ENCODE results near the gene FGFBP1. TPM values are rescaled to one million over a fixed set of nuclear protein-coding genes. Genes with fewer than 3 reads are reported as not detected.

The FGFBP1 gene
- total RNA-seq, 1 experiment from 2014 or later, result 13.8 TPM

- ChIA-PET POLR2A (no interaction called here), CTCF (interaction anchor here (1.0 to 1.3 kb wide), 3 partner anchors 9 to 418 kb away, joined by 4 to 9 read pairs (median 5); no protein-coding TSS in a partner anchor)
- DNase-seq (ENCODE audit: unreplicated experiment), result no peak
- Mint-ChIP-seq H3K4me1 (ENCODE audit: insufficient read depth, unreplicated experiment) (peaks cover 18% of the 10 kb centered on the region), H3K27ac (ENCODE audit: low read depth, unreplicated experiment) (peak overlapping the region; percentile 75), H3K4me3 (ENCODE audit: unreplicated experiment) (no peak overlapping the region), H3K9me3 (ENCODE audit: unreplicated experiment) (no peaks in the 10 kb centered on the region), H3K27me3 (ENCODE audit: insufficient read depth, unreplicated experiment) (no peaks in the 10 kb centered on the region), H3K36me3 (ENCODE audit: insufficient read depth, unreplicated experiment) (no peaks in the 10 kb centered on the region)
- TF ChIP-seq, protein P1, sequence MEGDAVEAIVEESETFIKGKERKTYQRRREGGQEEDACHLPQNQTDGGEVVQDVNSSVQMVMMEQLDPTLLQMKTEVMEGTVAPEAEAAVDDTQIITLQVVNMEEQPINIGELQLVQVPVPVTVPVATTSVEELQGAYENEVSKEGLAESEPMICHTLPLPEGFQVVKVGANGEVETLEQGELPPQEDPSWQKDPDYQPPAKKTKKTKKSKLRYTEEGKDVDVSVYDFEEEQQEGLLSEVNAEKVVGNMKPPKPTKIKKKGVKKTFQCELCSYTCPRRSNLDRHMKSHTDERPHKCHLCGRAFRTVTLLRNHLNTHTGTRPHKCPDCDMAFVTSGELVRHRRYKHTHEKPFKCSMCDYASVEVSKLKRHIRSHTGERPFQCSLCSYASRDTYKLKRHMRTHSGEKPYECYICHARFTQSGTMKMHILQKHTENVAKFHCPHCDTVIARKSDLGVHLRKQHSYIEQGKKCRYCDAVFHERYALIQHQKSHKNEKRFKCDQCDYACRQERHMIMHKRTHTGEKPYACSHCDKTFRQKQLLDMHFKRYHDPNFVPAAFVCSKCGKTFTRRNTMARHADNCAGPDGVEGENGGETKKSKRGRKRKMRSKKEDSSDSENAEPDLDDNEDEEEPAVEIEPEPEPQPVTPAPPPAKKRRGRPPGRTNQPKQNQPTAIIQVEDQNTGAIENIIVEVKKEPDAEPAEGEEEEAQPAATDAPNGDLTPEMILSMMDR (IDR thresholded peaks at IDR 0.05; ENCODE audit: unreplicated experiment), result no peak
- intact Hi-C loops (cut with micrococcal nuclease), result no loop called here
- no TSS peak for BruUV-seq (replicated peaks)
Measured at GRCh38 chr4:15891312-15891711, 47.2 kb downstream of the FGFBP1 start.

DNA sequence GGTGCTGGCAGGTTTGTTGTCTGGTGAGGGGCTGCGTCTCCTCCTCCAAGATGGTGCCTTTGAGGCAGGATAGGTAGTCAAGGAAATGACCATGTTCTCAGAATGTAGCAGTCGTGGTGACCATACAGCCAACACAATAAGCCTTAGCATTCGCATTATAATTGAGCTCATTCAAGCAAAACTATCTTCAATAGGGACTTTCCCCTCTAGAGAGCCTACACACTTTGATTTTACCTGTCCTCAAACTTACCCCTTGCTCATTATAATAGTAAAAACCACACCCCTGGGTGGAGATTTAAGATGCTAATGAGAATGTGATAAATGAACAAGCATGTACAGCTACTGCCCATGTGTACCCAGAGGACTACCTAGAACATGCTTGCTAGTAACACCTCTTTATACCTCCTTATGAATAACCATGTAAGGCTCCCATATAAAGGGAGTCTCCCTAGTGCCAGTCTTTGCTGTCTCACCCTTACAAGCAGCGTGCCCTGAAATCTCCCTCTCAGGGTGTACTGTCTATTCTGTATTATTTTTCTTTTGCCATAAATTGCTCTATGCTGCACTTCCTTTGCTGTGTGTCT, 48.2 kb downstream of the FGFBP1 start:
- Mint-ChIP-seq H3K4me1 (ENCODE audit: insufficient read depth, unreplicated experiment) (peaks cover 18% of the 10 kb centered on the region), H3K9me3 (ENCODE audit: unreplicated experiment) (no peaks in the 10 kb centered on the region), H3K27me3 (ENCODE audit: insufficient read depth, unreplicated experiment) (no peaks in the 10 kb centered on the region), H3K27ac (ENCODE audit: low read depth, unreplicated experiment) (no peak overlapping the region), H3K4me3 (ENCODE audit: unreplicated experiment) (no peak overlapping the region), H3K36me3 (ENCODE audit: insufficient read depth, unreplicated experiment) (no peaks in the 10 kb centered on the region)
- intact Hi-C loops (cut with micrococcal nuclease), result no loop called here
- no TSS peak for BruUV-seq (replicated peaks)
- no peak for DNase-seq (ENCODE audit: unreplicated experiment)
- POLR2A ChIA-PET, result interaction anchor here (0.5 kb wide), 1 partner anchor 26 kb away, joined by 3 read pairs; no protein-coding TSS in a partner anchor
- TF ChIP-seq, protein P1 (IDR thresholded peaks at IDR 0.05; ENCODE audit: unreplicated experiment), result no peak
- CTCF ChIA-PET, result interaction anchor here (0.6 to 1.3 kb wide), 7 partner anchors 8 to 964 kb away, joined by 3 to 9 read pairs (median 4); no protein-coding TSS in a partner anchor

DNA sequence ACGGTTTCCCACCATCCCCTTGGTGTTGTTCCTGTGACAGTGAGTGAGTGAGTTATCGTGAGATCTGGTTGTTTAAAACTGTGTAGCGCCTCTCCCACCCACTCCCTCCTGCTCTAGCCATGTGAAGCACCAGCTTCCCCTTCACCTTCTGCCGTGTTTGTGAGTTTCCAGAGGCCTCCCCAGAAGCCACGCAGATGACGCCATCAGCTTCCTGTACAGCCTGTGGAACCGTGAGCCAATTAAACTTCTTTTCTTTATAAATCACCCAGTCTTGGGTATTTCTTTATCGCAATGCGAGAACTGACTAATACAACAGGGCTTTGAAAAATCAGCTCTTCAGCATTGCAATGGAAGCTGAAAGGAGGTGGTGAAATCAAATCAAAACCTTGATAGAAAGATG, 50.0 kb downstream of the FGFBP1 start:
- Mint-ChIP-seq H3K36me3 (ENCODE audit: insufficient read depth, unreplicated experiment) (no peaks in the 10 kb centered on the region), H3K4me3 (ENCODE audit: unreplicated experiment) (no peak overlapping the region), H3K9me3 (ENCODE audit: unreplicated experiment) (no peaks in the 10 kb centered on the region), H3K27me3 (ENCODE audit: insufficient read depth, unreplicated experiment) (no peaks in the 10 kb centered on the region), H3K4me1 (ENCODE audit: insufficient read depth, unreplicated experiment) (peaks cover 7% of the 10 kb centered on the region), H3K27ac (ENCODE audit: low read depth, unreplicated experiment) (no peak overlapping the region)
- TF ChIP-seq, protein P1 (IDR thresholded peaks at IDR 0.05; ENCODE audit: unreplicated experiment), result no peak
- POLR2A ChIA-PET, result no interaction called here
- no peak for DNase-seq (ENCODE audit: unreplicated experiment)
- CTCF ChIA-PET, result interaction anchor here (1.0 to 1.6 kb wide), 2 partner anchors 68 to 83 kb away, joined by 4 to 23 read pairs; no protein-coding TSS in a partner anchor
- BruUV-seq (replicated peaks), result no TSS peak
- intact Hi-C loops (cut with micrococcal nuclease), result loop anchor here (10.0 kb wide), 1 partner anchor 376 kb away; no protein-coding TSS in a partner anchor

Other genes starting within 250 kb of the FGFBP1 start
- 0.93 and 1.1 TPM in 2 replicates for gene BST1, start 235.7 kb downstream of the FGFBP1 start, total RNA-seq (2022)
- not detected in 2 replicates for gene CD38, start 160.4 kb downstream of the FGFBP1 start, total RNA-seq (2022)
- gene FGFBP2, start 24.4 kb upstream of the FGFBP1 start, total RNA-seq (2022), result not detected in 2 replicates
- not detected in 2 replicates for gene PROM1, start 145.3 kb upstream of the FGFBP1 start, total RNA-seq (2022)